ENCODE data around the gene ZNF175.

DNA sequence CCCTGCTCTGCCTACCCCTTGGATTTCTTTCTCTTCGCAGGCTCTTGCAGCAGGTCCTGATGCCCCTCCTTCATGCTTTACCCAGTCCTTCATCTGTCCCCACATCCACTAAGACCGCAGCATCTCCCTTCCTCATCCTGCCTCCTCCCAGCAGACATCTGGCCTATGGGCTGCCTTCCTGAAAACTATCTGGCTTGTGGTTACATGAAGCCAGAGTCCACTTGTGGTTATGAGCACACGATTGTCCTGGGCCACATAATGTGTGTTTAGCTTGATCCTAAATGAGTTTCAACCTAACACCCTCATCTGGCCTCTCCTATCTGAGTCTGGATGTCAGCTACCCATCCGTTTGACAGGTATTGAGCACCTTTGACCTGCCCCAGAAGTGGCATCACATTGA, 5.5 kb upstream of the ZNF175 start:
- TF ChIP-seq, protein P1, sequence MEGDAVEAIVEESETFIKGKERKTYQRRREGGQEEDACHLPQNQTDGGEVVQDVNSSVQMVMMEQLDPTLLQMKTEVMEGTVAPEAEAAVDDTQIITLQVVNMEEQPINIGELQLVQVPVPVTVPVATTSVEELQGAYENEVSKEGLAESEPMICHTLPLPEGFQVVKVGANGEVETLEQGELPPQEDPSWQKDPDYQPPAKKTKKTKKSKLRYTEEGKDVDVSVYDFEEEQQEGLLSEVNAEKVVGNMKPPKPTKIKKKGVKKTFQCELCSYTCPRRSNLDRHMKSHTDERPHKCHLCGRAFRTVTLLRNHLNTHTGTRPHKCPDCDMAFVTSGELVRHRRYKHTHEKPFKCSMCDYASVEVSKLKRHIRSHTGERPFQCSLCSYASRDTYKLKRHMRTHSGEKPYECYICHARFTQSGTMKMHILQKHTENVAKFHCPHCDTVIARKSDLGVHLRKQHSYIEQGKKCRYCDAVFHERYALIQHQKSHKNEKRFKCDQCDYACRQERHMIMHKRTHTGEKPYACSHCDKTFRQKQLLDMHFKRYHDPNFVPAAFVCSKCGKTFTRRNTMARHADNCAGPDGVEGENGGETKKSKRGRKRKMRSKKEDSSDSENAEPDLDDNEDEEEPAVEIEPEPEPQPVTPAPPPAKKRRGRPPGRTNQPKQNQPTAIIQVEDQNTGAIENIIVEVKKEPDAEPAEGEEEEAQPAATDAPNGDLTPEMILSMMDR (conservative IDR thresholded peaks at IDR 0.05; ENCODE audit: low read depth, low read length): no peak
- TF ChIP-seq EZH2 (IDR thresholded peaks at IDR 0.05; ENCODE audit: low read length, unreplicated experiment) (no peak), EZH2phosphoT487 (IDR thresholded peaks at IDR 0.05; ENCODE audit: borderline replicate concordance, low read length) (no peak)
